GM10266 (cell line): Measurements from ENCODE around the gene ADAMTS16.

Experiments
- DNase-seq: peaks from one replicate; pipeline ENCODE4 v3.0.0; 2012; ENCODE audit errors: extremely low spot score
- CTCF ChIP-seq: IDR thresholded peaks from 2 replicates; pipeline ENCODE4 v1.5.1; 2012; ENCODE audit warnings: mild to moderate bottlenecking, low read depth; ENCODE audit not compliant: control insufficient read depth, insufficient read depth; ENCODE audit errors: missing control alignments

ADAMTS16 gene

GRCh38 chr5:5154733-5155132 is 14.6 kb downstream of the ADAMTS16 start:
- TF ChIP-seq CTCF = no peak
- DNase-seq = no peak

GRCh38 chr5:5155617-5156016 is 15.5 kb downstream of the ADAMTS16 start:
- no peak for TF ChIP-seq CTCF

GRCh38 chr5:5156471-5157082 is 16.4 kb downstream of the ADAMTS16 start:
- no peak for TF ChIP-seq CTCF
- no peak for DNase-seq

More at GRCh38 chr5:5155617-5156016, 15.5 kb downstream of the ADAMTS16 start:
- DNase-seq = no peak

- no peak for DNase-seq
- no peak for TF ChIP-seq CTCF
Observed at GRCh38 chr5:5158472-5158895, 18.4 kb downstream of the ADAMTS16 start.

GRCh38 chr5:5159282-5160103 is 19.4 kb downstream of the ADAMTS16 start:
- TF ChIP-seq CTCF = no peak
- no peak for DNase-seq

GRCh38 chr5:5164163-5164562 is 24.0 kb downstream of the ADAMTS16 start:
- DNase-seq = no peak
- TF ChIP-seq CTCF = no peak

- TF ChIP-seq CTCF = no peak
- DNase-seq = no peak
Observed at GRCh38 chr5:5165541-5166002, 25.4 kb downstream of the ADAMTS16 start.
